DND-41 (cell line): ENCODE results near the gene MRPL14.

Experiments used
- CTCF ChIP-seq: IDR thresholded peaks from 2 replicates; pipeline ENCODE4 v1.5.1; 2012; ENCODE audit warnings: borderline replicate concordance, low read length, moderate library complexity, mild to moderate bottlenecking; ENCODE audit not compliant: poor library complexity, severe bottlenecking; ENCODE audit errors: extremely low read depth
- EZH2 ChIP-seq: IDR thresholded peaks from 3 replicates; pipeline ENCODE4 v1.6.1; 2012; ENCODE audit warnings: borderline replicate concordance, low read depth, mild to moderate bottlenecking, moderate library complexity, low read length, inconsistent platforms; ENCODE audit not compliant: severe bottlenecking

GRCh38 chr6:44064948-44065272, 62.3 kb downstream of the MRPL14 start:
- TF ChIP-seq EZH2 (no peak), CTCF (no peak)
